HUES48 (cell line): Measurements from ENCODE around the gene LRRK2.

ENCODE experiments used
- H3K27ac ChIP-seq: one replicate; pipeline ENCODE4 v1.7.0; 2013; ENCODE audit warnings: low read depth, low read length, inconsistent platforms
- H3K27me3 ChIP-seq: 2 replicates; pipeline ENCODE4 v1.6.1; 2013; ENCODE audit warnings: mild to moderate bottlenecking, low read length; ENCODE audit not compliant: control insufficient read depth, insufficient read depth
- H3K36me3 ChIP-seq: 2 replicates; pipeline ENCODE4 v1.6.1; 2013; ENCODE audit warnings: low read length; ENCODE audit not compliant: control insufficient read depth, insufficient read depth
- H3K4me1 ChIP-seq: 2 replicates; pipeline ENCODE4 v1.6.1; 2013; ENCODE audit warnings: mild to moderate bottlenecking, low read length; ENCODE audit not compliant: control insufficient read depth, insufficient read depth
- H3K4me3 ChIP-seq: 2 replicates; pipeline ENCODE4 v1.5.1; 2013; ENCODE audit warnings: mild to moderate bottlenecking, low read depth, low read length
- H3K9ac ChIP-seq: 2 replicates; pipeline ENCODE4 v1.6.1; 2013; ENCODE audit warnings: mild to moderate bottlenecking, low read depth, low read length, moderate library complexity
- H3K9me3 ChIP-seq: 2 replicates; pipeline ENCODE4 v1.6.1; 2013; ENCODE audit warnings: low read length; ENCODE audit not compliant: control insufficient read depth, insufficient read depth

The LRRK2 gene

DNA sequence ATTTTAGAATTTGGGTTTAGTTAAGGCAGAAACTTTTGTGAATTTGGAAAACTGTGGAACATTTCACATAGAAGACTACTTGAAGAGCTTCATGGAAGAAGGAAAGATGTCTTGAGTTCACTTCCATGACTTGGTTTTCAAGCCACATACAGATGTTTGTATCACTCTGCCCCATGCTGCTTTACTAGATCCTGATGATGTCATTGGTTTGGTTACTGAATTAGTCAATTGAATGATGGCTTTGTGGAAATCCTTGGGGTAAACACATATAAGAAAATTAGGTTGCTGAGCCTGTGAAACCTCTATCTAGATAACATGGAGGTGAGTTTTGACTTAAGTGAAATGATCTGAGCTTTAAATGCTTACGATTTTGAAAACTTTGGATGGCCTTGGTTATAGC is 90.6 kb downstream of the LRRK2 start:
- Histone ChIP-seq H3K36me3 (no peaks in the 10 kb centered on the region), H3K4me1 (no peaks in the 10 kb centered on the region), H3K4me3 (no peak overlapping the region), H3K9me3 (no peaks in the 10 kb centered on the region), H3K27me3 (no peaks in the 10 kb centered on the region), H3K9ac (no peak overlapping the region), H3K27ac (no peak overlapping the region)

DNA sequence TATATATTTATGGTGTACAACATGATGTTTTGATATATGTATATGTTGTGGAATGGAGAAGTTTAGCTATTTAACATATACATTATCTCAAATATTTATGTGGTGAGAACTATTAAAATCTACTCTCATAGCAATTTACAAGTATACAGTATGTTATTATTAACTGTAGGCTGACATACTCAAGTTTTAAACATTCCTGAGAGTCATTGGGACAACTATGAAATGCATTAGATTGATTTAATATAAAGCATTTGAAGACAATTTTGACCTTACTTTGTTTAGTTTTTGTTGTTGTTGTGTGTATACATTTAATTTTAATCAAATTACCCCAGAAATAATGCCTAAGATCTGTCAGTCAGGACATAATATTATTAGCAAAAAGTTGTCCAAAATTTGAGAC is 99.5 kb downstream of the LRRK2 start:
- Histone ChIP-seq H3K9me3 (no peaks in the 10 kb centered on the region), H3K9ac (no peak overlapping the region), H3K27ac (no peak overlapping the region), H3K4me1 (no peaks in the 10 kb centered on the region), H3K27me3 (no peaks in the 10 kb centered on the region), H3K4me3 (no peak overlapping the region), H3K36me3 (no peaks in the 10 kb centered on the region)

DNA sequence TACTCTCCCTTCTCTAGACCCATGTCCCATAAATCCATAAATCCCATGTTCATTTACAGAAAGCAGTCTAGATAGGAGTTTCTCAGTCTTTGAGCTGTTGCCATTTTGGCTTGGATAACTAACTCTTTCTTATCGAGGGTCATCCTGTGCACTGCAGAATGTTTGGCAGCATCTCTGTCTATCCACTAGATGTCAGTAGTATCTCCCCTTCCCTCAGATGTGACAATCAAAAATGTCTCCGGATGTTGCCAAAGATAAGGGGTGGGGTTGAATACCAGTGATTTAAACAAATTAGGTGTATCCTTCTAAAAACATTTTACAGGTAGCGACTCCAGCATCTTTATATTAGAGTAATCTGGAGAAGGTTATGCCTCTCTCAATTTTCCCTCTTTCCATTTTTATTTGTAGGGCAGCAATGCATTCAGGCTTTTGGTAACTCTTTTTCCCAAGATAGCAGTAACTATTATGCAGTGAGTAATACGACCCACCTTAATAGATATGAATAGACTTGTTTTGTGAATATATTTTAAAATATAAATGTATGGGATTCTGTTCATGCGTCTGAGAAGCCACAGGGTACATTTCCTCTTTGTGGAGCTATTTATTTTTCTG is 100.7 kb downstream of the LRRK2 start:
- peaks cover 6% of the 10 kb centered on the region for H3K9me3 ChIP-seq
- no peaks in the 10 kb centered on the region for H3K36me3 ChIP-seq
- no peaks in the 10 kb centered on the region for H3K4me1 ChIP-seq
- H3K27me3 ChIP-seq = no peaks in the 10 kb centered on the region
- H3K9ac ChIP-seq = no peak overlapping the region
- no peak overlapping the region for H3K4me3 ChIP-seq
- H3K27ac ChIP-seq = no peak overlapping the region

DNA sequence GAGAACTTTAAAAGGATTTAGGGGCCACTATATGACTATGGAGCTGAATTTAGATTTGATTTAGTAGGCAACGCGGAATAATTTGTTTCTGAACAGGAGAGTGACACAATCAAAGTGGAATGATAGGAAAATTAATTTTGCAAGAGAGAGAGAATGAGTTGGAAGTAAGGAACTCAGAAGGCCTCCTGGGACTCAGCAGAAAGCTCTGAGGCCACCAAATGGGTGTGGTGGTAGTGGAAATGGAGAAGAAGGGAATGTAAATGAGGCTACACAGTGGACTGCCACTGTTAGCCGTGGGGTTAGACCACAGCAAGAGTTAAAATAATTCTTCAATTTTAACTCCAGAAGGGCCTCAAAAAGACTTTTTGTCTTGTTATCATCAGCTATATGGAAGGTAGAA is 102.7 kb downstream of the LRRK2 start:
- peaks cover 6% of the 10 kb centered on the region for H3K9me3 ChIP-seq
- no peak overlapping the region for H3K9ac ChIP-seq
- no peak overlapping the region for H3K4me3 ChIP-seq
- H3K36me3 ChIP-seq = no peaks in the 10 kb centered on the region
- H3K27ac ChIP-seq = no peak overlapping the region
- no peaks in the 10 kb centered on the region for H3K4me1 ChIP-seq
- H3K27me3 ChIP-seq = no peaks in the 10 kb centered on the region

DNA sequence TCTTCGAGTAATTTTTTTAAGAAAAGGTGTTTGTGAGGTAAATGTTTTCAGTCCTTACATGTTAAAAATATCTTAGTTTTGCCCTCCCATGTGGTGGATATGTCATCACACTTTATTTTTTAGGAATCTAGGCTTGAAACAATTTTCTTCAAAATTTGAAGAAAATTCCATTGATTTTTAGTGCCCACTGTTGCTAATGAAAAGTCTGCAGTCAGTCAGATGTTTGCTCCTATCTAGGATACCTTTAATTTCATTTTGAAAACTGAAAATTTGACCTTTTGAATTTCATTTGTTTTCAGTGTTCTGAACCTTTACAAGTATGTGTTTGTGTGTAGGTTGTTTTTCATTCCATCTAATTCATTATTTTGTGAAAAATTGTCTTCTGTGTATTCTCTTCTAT is 105.4 kb downstream of the LRRK2 start:
- no peaks in the 10 kb centered on the region for H3K36me3 ChIP-seq
- no peak overlapping the region for H3K9ac ChIP-seq
- no peak overlapping the region for H3K27ac ChIP-seq
- no peak overlapping the region for H3K4me3 ChIP-seq
- peaks cover 6% of the 10 kb centered on the region for H3K9me3 ChIP-seq
- H3K4me1 ChIP-seq = no peaks in the 10 kb centered on the region
- H3K27me3 ChIP-seq = no peaks in the 10 kb centered on the region

DNA sequence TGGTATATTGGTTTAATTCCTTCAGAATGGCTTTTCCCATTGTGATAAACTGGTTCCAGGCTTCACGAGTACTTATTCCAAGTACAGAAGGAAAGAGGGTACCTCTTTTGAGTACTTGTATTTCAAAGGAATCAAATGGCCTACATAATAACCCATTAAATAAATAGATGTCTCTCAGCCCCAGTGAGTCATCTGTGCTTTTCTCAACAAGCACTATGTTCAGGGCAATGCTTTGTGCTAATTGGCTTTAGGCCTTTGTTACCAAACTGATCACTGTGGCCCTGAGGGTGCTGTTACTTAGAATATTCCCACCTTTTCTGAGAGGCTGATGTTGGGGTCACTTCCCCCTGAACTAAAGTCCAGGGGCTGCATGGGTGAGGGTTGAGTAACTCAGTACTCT is 107.1 kb downstream of the LRRK2 start:
- Histone ChIP-seq H3K4me3 (no peak overlapping the region), H3K4me1 (no peaks in the 10 kb centered on the region), H3K9me3 (peaks cover 6% of the 10 kb centered on the region), H3K27ac (no peak overlapping the region), H3K36me3 (no peaks in the 10 kb centered on the region), H3K9ac (no peak overlapping the region), H3K27me3 (no peaks in the 10 kb centered on the region)

DNA sequence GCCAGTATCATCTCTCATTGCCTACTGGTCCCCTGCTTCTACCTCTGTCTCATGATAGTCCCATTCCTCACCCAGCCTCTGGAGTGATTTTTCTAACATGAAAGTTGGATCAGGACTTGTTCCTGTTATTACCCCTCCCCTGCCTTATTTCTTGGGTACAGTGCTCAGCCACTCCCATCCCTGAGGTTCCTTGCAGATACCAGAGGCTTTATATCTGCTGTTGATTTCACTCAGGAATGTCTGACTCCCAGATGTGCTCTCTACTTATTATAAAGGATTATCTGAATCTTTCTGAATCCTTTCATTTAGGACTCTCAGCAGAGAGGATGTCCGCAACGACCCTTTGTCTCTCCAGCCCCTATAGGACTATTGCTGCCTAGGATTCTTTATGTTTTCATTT is 111.2 kb downstream of the LRRK2 start:
- Histone ChIP-seq H3K4me3 (no peak overlapping the region), H3K36me3 (no peaks in the 10 kb centered on the region), H3K4me1 (no peaks in the 10 kb centered on the region), H3K27ac (no peak overlapping the region), H3K9ac (no peak overlapping the region), H3K27me3 (no peaks in the 10 kb centered on the region), H3K9me3 (no peaks in the 10 kb centered on the region)

DNA sequence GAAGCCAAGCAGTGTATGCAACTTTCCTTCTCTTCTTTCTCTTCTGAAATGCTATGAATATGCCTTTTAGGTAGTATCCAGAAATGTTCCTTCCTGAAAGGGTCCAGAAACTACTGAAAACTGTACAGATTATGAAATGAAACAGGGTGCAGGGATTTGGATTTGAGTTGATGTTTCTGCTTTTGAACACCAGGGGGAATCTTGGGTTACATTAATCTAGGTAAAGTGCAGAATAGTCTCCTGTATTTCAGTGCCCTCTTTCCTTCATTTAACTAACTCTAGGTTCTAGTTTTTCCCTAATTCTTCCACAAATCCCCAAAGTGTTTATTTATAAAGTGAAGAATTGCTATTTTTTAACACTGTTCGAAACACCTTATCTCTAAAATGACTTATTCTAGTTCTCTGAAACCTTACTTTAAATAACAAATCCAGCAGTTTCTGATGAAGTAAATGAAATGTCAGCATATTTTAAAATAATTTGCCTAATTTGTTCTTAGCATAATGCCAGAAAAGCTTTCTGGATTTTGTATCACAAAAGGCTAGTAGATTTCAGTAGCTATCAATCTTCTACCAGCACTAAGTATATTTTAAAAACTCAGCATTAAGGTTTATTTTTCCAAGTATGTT is 111.9 kb downstream of the LRRK2 start:
- H3K4me1 ChIP-seq = no peaks in the 10 kb centered on the region
- no peak overlapping the region for H3K9ac ChIP-seq
- H3K27me3 ChIP-seq = no peaks in the 10 kb centered on the region
- H3K27ac ChIP-seq = no peak overlapping the region
- no peaks in the 10 kb centered on the region for H3K36me3 ChIP-seq
- no peaks in the 10 kb centered on the region for H3K9me3 ChIP-seq
- no peak overlapping the region for H3K4me3 ChIP-seq

DNA sequence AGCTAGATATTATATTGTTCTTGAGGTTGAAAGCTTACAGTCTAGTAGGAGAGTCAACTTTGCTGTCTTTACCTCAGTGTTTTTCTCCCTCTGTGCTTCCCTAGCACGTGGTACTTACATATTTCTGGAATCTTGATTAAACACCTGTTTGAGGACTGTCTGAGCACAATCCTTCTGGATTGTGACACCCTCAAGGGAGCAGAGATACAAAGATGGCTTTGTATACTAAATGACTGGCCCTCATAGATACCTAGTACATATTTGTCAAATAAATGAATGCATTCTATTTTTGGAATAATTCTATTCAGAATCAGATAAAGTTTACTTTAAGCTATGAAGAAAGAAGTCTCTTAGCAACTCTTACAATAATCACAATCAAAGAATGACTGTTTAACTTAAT is 113.3 kb downstream of the LRRK2 start:
- Histone ChIP-seq H3K4me1 (no peaks in the 10 kb centered on the region), H3K9me3 (no peaks in the 10 kb centered on the region), H3K9ac (no peak overlapping the region), H3K4me3 (no peak overlapping the region), H3K27me3 (no peaks in the 10 kb centered on the region), H3K27ac (no peak overlapping the region), H3K36me3 (no peaks in the 10 kb centered on the region)

DNA sequence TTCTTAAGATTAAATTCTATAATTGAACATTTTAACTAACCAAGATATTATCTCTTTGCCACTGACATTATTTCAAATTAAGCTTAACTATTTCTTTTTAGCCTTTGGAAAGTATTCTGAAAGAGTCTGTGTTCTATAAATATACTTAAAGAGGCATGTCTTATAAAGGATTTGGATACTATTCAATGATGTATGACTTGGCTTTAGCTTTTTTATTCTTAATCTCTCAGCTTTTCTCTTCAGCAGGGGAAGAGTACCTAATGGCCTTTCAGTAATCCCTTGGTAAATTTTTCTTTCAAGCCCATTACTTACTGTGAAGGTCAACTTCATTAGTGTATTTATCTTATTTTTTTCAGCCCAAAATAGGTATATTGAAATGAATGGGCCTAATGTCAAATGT is 113.8 kb downstream of the LRRK2 start:
- Histone ChIP-seq H3K36me3 (no peaks in the 10 kb centered on the region), H3K27ac (no peak overlapping the region), H3K4me3 (no peak overlapping the region), H3K9ac (no peak overlapping the region), H3K4me1 (no peaks in the 10 kb centered on the region), H3K9me3 (no peaks in the 10 kb centered on the region), H3K27me3 (no peaks in the 10 kb centered on the region)

DNA sequence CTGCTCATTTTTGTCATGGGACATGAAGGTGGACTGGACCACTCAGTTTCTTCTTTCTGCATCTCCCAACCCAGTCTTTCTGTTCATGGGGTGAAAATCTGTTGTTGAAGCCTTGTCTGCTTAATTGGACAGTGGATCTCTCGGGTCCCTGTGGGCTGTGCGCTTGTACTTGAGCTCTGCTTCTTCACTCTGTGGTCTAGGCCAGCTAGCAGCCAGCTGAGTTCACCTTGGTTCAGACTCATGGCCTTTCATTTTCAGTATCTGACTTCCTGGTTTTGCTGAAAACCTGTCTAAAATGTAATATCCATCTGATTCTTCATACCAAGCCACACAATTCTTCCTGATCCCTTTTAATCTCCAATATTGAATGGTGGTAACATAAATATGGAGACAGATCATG is 117.2 kb downstream of the LRRK2 start:
- Histone ChIP-seq H3K9me3 (no peaks in the 10 kb centered on the region), H3K4me3 (no peak overlapping the region), H3K4me1 (no peaks in the 10 kb centered on the region), H3K27ac (no peak overlapping the region), H3K27me3 (no peaks in the 10 kb centered on the region), H3K9ac (no peak overlapping the region), H3K36me3 (no peaks in the 10 kb centered on the region)
